K562 (cell line): ENCODE results near the gene SEC14L1. TPM values are rescaled to one million over a fixed set of nuclear protein-coding genes. Genes with fewer than 3 reads are reported as not detected.
A peak's percentile ranks its signal among the peaks of the same experiment; 100 is the strongest.

Experiments
- BMI1 ChIP-seq: fragments of 150-350 bp; IDR thresholded peaks from 2 replicates; pipeline ENCODE4 v1.6.1; 2014; ENCODE audit warnings: low read length
- COPS2 ChIP-seq: fragments of 450-650 bp; conservative IDR thresholded peaks from 2 replicates; pipeline ENCODE4 v1.6.1; 2016; ENCODE audit warnings: mild to moderate bottlenecking, moderate library complexity
- EWSR1 ChIP-seq: fragments of 450-650 bp; IDR thresholded peaks from 2 replicates; pipeline ENCODE4 v1.6.1; 2018; ENCODE audit warnings: borderline replicate concordance, mild to moderate bottlenecking, low read depth, moderate library complexity; ENCODE audit not compliant: partially characterized antibody
- FOXA1 ChIP-seq: fragments of 450-650 bp; IDR thresholded peaks from 2 replicates; pipeline ENCODE4 v1.6.1; 2016; ENCODE audit warnings: mild to moderate bottlenecking, borderline replicate concordance
- GTF2F1 ChIP-seq: IDR thresholded peaks from 2 replicates; pipeline ENCODE4 v1.6.1; 2011; ENCODE audit warnings: low read depth, low read length, improper control_type of control experiment
- HLTF ChIP-seq: fragments of 450-650 bp; IDR thresholded peaks from 2 replicates; pipeline ENCODE4 v1.6.1; 2016
- IRF2 ChIP-seq: sonication (generic); formaldehyde crosslinking; IDR thresholded peaks from 2 replicates; pipeline ENCODE4 v1.8.1; 2022; ENCODE audit warnings: mild to moderate bottlenecking, missing genetic modification reagents
- PRPF4 ChIP-seq: fragments of 200-400 bp; formaldehyde crosslinking; IDR thresholded peaks from one replicate; pipeline ENCODE4 v1.6.1; 2017; ENCODE audit warnings: low read length, low read depth, mild to moderate bottlenecking; ENCODE audit not compliant: insufficient read depth, poor library complexity, severe bottlenecking
- RB1 ChIP-seq: fragments of 450-650 bp; IDR thresholded peaks from 2 replicates; pipeline ENCODE4 v1.6.1; 2017; ENCODE audit warnings: low read depth, mild to moderate bottlenecking
- RFX1 ChIP-seq: fragments of 450-650 bp; IDR thresholded peaks from 2 replicates; pipeline ENCODE4 v1.6.1; 2016; ENCODE audit warnings: mild to moderate bottlenecking, moderate library complexity
- TGIF2 ChIP-seq: sonication (generic); formaldehyde crosslinking; IDR thresholded peaks from 2 replicates; pipeline ENCODE4 v1.8.1; 2022; ENCODE audit warnings: mild to moderate bottlenecking, missing genetic modification reagents, moderate library complexity
- THRAP3 ChIP-seq: fragments of 450-650 bp; IDR thresholded peaks from 2 replicates; pipeline ENCODE4 v1.6.1; 2016; ENCODE audit warnings: mild to moderate bottlenecking, inconsistent platforms, borderline replicate concordance
- XRCC4 ChIP-seq: IDR thresholded peaks from one replicate; pipeline ENCODE4 v1.6.1; 2011; ENCODE audit not compliant: insufficient read depth, insufficient read length; ENCODE audit errors: extremely low read depth
- ZNF134 ChIP-seq: fragments of 250-450 bp; sonication (Bioruptor Pico); conservative IDR thresholded peaks from 2 replicates; pipeline ENCODE4 v1.4.0; 2020
- ZNF165 ChIP-seq: fragments of 250-450 bp; sonication (Bioruptor Pico); IDR thresholded peaks from 2 replicates; pipeline ENCODE4 v1.4.0; 2020; ENCODE audit warnings: borderline replicate concordance
- ZNF347 ChIP-seq: fragments of 450-650 bp; formaldehyde crosslinking; IDR thresholded peaks from 2 replicates; pipeline ENCODE4 v1.4.0; 2020; ENCODE audit warnings: low read depth, mild to moderate bottlenecking, moderate library complexity
- ZNF41 ChIP-seq: fragments of 250-450 bp; sonication (Bioruptor Pico); conservative IDR thresholded peaks from 2 replicates; pipeline ENCODE4 v1.4.0; 2020; ENCODE audit warnings: mild to moderate bottlenecking
- ZNF696 ChIP-seq: fragments of 250-450 bp; sonication (Bioruptor Pico); conservative IDR thresholded peaks from 2 replicates; pipeline ENCODE4 v1.4.0; 2020; ENCODE audit warnings: mild to moderate bottlenecking, moderate library complexity
- ZNF707 ChIP-seq: fragments of 250-450 bp; sonication (Bioruptor Pico); conservative IDR thresholded peaks from 2 replicates; pipeline ENCODE4 v1.8.0; 2022; ENCODE audit warnings: inconsistent platforms, mild to moderate bottlenecking, moderate library complexity
- polyA plus RNA-seq, 8 experiments: library from polyadenylated mRNA; depleted of rRNA in 4 of 8; stranded (reverse) in 5 of 8; unstranded in 3 of 8; fragments of >200 nt; fragmentation: Nextera tagmentation in 2 of 8; fragmentation: Illumina TruSeq in 1 of 8; extraction: Ambion mirVana in 2 of 8; extraction: Trizol in 1 of 8; gene quantifications; 2 replicates each; pipeline versions ENCODE4 v1.2.1 to v1.2.3, GENCODE V29; 2011 to 2014; ENCODE audit warnings: inconsistent platforms in 1 of 8, missing spikeins in 1 of 8
- total RNA-seq, 7 experiments: library from RNA; depleted of rRNA in 6 of 7; stranded (reverse); fragments of >200 nt in 6 of 7; fragmentation: Illumina TruSeq in 2 of 7; extraction: Trizol in 2 of 7; gene quantifications; 2 replicates each; pipeline versions ENCODE4 v1.2.1 to v1.2.3, GENCODE V29; 2011 to 2021; ENCODE audit warnings: low replicate concordance in 1 of 7
- TF ChIP-seq, protein P1 (sequence below): IDR thresholded peaks from 2 replicates; pipeline ENCODE4 v1.6.1; 2014; ENCODE audit warnings: antibody characterized with exemption
- TF ChIP-seq, protein P2 (sequence below): fragments of 450-650 bp; IDR thresholded peaks from 2 replicates; pipeline ENCODE4 v1.6.1; 2016
- TF ChIP-seq, protein P3 (sequence below): fragments of 450-650 bp; formaldehyde crosslinking; IDR thresholded peaks from 2 replicates; pipeline ENCODE4 v1.4.0; 2020; ENCODE audit warnings: mild to moderate bottlenecking, mixed read lengths
- TF ChIP-seq, protein P4 (sequence below): fragments of 450-650 bp; conservative IDR thresholded peaks from 2 replicates; pipeline ENCODE4 v1.6.1; 2016; ENCODE audit warnings: missing genetic modification characterization, low read depth, mild to moderate bottlenecking, control low read depth, missing compliant biosample characterization
- TF ChIP-seq, protein P5 (sequence below): fragments of 450-650 bp; IDR thresholded peaks from 2 replicates; pipeline ENCODE4 v1.6.1; 2016; ENCODE audit warnings: low read depth, mild to moderate bottlenecking, moderate library complexity

Gene SEC14L1
- total and polyA plus RNA-seq, 9 of the 15 experiments (the other 6 are each of a cell fraction or from before 2014, with no cell fraction given): 3.1 to 39.7 (median 15.2) TPM

DNA sequence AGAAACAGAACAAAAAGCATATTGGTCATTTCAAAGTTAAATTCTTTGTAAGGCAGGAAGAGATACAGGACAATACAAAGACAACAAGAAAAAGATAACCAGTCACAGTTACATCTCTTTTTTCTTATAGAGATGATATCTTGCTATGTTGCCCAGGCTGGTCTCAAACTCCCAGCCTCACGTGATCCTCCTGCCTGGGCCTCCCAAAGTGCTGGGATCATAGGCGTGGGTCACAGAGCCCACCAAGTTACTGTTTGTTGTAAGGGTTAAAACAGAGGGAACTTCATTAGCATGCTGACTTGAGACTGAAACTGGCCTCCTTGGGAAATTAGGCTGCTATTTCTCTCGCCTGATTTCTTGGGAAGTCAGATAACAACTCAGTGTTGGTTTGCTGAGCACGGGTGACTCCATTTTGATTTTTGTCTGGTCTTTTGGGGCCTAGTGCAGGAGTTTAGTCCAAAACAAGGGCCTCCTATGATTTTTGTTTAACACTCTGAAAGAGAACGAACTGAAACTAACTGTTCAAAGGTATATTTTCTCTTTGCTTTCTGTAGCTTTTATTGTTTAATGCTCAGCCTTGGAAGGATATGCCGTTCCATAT lies 31.5 kb upstream of the SEC14L1 start (continued):
- TF ChIP-seq RFX1 (no peak), BMI1 (no peak), ZNF41 (CRISPR knock-in tag) (peak; percentile 83; the same call in 1 of the 2 replicates), ZNF696 (CRISPR knock-in tag) (no peak), PRPF4 (no peak), IRF2 (CRISPR knock-in tag) (no peak), ZNF165 (CRISPR knock-in tag) (no peak), ZNF134 (peak; percentile 56; the same call in 1 of the 2 replicates), RB1 (no peak), XRCC4 (no peak), THRAP3 (no peak), ZNF707 (CRISPR knock-in tag) (no peak), ZNF347 (CRISPR knock-in tag) (no peak), FOXA1 (no peak), EWSR1 (no peak), HLTF (no peak), TGIF2 (CRISPR knock-in tag) (no peak), COPS2 (no peak), GTF2F1 (no peak)
- TF ChIP-seq, protein P1, sequence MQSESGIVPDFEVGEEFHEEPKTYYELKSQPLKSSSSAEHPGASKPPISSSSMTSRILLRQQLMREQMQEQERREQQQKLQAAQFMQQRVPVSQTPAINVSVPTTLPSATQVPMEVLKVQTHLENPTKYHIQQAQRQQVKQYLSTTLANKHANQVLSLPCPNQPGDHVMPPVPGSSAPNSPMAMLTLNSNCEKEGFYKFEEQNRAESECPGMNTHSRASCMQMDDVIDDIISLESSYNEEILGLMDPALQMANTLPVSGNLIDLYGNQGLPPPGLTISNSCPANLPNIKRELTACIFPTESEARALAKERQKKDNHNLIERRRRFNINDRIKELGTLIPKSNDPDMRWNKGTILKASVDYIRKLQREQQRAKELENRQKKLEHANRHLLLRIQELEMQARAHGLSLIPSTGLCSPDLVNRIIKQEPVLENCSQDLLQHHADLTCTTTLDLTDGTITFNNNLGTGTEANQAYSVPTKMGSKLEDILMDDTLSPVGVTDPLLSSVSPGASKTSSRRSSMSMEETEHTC: no peak
- TF ChIP-seq, protein P2, sequence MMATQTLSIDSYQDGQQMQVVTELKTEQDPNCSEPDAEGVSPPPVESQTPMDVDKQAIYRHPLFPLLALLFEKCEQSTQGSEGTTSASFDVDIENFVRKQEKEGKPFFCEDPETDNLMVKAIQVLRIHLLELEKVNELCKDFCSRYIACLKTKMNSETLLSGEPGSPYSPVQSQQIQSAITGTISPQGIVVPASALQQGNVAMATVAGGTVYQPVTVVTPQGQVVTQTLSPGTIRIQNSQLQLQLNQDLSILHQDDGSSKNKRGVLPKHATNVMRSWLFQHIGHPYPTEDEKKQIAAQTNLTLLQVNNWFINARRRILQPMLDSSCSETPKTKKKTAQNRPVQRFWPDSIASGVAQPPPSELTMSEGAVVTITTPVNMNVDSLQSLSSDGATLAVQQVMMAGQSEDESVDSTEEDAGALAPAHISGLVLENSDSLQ: no peak
- TF ChIP-seq, protein P3, sequence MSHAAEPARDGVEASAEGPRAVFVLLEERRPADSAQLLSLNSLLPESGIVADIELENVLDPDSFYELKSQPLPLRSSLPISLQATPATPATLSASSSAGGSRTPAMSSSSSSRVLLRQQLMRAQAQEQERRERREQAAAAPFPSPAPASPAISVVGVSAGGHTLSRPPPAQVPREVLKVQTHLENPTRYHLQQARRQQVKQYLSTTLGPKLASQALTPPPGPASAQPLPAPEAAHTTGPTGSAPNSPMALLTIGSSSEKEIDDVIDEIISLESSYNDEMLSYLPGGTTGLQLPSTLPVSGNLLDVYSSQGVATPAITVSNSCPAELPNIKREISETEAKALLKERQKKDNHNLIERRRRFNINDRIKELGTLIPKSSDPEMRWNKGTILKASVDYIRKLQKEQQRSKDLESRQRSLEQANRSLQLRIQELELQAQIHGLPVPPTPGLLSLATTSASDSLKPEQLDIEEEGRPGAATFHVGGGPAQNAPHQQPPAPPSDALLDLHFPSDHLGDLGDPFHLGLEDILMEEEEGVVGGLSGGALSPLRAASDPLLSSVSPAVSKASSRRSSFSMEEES: peak; percentile 14; the same call in 1 of the 2 replicates
- TF ChIP-seq, protein P4, sequence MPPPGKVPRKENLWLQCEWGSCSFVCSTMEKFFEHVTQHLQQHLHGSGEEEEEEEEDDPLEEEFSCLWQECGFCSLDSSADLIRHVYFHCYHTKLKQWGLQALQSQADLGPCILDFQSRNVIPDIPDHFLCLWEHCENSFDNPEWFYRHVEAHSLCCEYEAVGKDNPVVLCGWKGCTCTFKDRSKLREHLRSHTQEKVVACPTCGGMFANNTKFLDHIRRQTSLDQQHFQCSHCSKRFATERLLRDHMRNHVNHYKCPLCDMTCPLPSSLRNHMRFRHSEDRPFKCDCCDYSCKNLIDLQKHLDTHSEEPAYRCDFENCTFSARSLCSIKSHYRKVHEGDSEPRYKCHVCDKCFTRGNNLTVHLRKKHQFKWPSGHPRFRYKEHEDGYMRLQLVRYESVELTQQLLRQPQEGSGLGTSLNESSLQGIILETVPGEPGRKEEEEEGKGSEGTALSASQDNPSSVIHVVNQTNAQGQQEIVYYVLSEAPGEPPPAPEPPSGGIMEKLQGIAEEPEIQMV (tag): peak; percentile 81
- TF ChIP-seq, protein P5, sequence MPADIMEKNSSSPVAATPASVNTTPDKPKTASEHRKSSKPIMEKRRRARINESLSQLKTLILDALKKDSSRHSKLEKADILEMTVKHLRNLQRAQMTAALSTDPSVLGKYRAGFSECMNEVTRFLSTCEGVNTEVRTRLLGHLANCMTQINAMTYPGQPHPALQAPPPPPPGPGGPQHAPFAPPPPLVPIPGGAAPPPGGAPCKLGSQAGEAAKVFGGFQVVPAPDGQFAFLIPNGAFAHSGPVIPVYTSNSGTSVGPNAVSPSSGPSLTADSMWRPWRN: no peak
